DOHH2 (cell line): ENCODE measurements around the gene ITGAV.

Source experiments
- CTCF ChIP-seq: fragments of 200-600 bp; sonication (generic); IDR thresholded peaks from one replicate; pipeline ENCODE4 v1.5.1; 2014; ENCODE audit warnings: antibody characterized with exemption, mild to moderate bottlenecking, low read depth, low read length; ENCODE audit not compliant: poor library complexity, severe bottlenecking
- EZH2phosphoT487 ChIP-seq: fragments of 200-600 bp; sonication (generic); IDR thresholded peaks from 2 replicates; pipeline ENCODE4 v1.6.1; 2017; ENCODE audit warnings: borderline replicate concordance, mild to moderate bottlenecking, antibody characterized with exemption, low read length, moderate library complexity, mixed read lengths

GRCh38 chr2:186670831-186671230 lies 81.0 kb downstream of the ITGAV start:
- no peak for TF ChIP-seq CTCF
- no peak for TF ChIP-seq EZH2phosphoT487
